Measurements from ENCODE around the gene ODAD2. TPM values are rescaled to one million over a fixed set of nuclear protein-coding genes. Genes with fewer than 3 reads are reported as not detected.
A peak's percentile ranks its signal among the peaks of the same experiment; 100 is the strongest.

ODAD2 gene
- total RNA-seq, 1 donor from 2014 or later, result 1.7 TPM

GRCh38 chr10:27893358-27893954 is 105.4 kb downstream of the ODAD2 start:
- no peak overlapping the region for H3K4me3 ChIP-seq (ENCODE audit: low read depth, low read length)
- peak; percentile 72 for DNase-seq (ENCODE audit: low read depth)
- TF ChIP-seq CTCF (conservative IDR thresholded peaks at IDR 0.05; ENCODE audit: low read depth, low read length), result no peak

- no peak overlapping the region for H3K4me3 ChIP-seq (ENCODE audit: low read depth, low read length)
- TF ChIP-seq CTCF (conservative IDR thresholded peaks at IDR 0.05; ENCODE audit: low read depth, low read length), result no peak
- peak; percentile 43 for DNase-seq (ENCODE audit: low read depth)
Observed at GRCh38 chr10:27890971-27891370, 107.9 kb downstream of the ODAD2 start.

- DNase-seq (ENCODE audit: low read depth), result no peak
- TF ChIP-seq CTCF (conservative IDR thresholded peaks at IDR 0.05; ENCODE audit: low read depth, low read length), result no peak
- no peak overlapping the region for H3K4me3 ChIP-seq (ENCODE audit: low read depth, low read length)
Observed at GRCh38 chr10:27889518-27889917, 109.4 kb downstream of the ODAD2 start.

- TF ChIP-seq CTCF (conservative IDR thresholded peaks at IDR 0.05; ENCODE audit: low read depth, low read length), result no peak
- H3K4me3 ChIP-seq (ENCODE audit: low read depth, low read length), result no peak overlapping the region
- DNase-seq (ENCODE audit: low read depth), result no peak
Observed at GRCh38 chr10:27884185-27884641, 114.7 kb downstream of the ODAD2 start.

- no peak overlapping the region for H3K4me3 ChIP-seq (ENCODE audit: low read depth, low read length)
- TF ChIP-seq CTCF (conservative IDR thresholded peaks at IDR 0.05; ENCODE audit: low read depth, low read length), result no peak
- DNase-seq (ENCODE audit: low read depth), result no peak
Observed at GRCh38 chr10:27878281-27878680, 120.6 kb downstream of the ODAD2 start.

- no peak for DNase-seq (ENCODE audit: low read depth)
Observed at GRCh38 chr10:27865221-27865635, 133.7 kb downstream of the ODAD2 start.

More at GRCh38 chr10:27865221-27865635, 133.7 kb downstream of the ODAD2 start:
- no peak for TF ChIP-seq CTCF (conservative IDR thresholded peaks at IDR 0.05; ENCODE audit: low read depth, low read length)
- H3K4me3 ChIP-seq (ENCODE audit: low read depth, low read length), result no peak overlapping the region
